Measurements from ENCODE around the gene TEX53.

DNA sequence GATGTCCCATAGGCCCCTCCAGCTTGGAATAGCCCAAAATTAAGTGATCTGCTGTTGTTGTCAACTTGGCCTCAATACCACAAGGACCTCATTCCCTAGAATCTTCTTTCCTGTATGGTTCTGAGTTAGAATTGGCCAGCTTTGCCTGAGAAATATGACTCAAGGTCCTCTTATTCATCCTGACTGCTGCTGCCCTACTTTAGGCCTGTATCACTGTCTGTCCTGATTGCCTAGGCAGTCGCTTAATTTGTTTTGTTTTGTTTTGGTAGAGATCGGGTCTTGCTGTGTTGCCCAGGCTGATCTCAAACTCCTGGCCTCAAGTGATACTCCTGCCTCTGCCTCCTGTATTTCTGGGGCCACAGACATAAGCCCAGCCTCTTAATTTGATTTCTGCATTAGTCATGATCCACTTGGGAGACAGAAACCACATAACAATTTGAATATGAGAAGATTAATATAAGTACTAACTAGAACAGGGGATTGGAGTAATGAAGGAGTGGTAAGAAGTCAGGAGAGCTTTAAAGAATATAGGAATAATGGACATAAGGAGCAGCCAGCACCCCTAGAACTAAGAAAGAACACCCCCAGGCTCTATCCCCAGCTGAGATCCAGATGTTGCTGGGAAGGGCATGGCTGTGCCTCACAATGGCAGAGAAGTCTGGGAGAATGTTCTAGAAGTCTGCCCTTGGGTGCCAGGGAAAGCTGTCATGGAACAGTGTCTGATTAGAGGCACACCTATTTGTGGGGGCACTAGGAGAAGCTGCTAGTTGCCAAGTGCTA lies 4.6 kb downstream of the TEX53 start:
- TF ChIP-seq, protein P1, sequence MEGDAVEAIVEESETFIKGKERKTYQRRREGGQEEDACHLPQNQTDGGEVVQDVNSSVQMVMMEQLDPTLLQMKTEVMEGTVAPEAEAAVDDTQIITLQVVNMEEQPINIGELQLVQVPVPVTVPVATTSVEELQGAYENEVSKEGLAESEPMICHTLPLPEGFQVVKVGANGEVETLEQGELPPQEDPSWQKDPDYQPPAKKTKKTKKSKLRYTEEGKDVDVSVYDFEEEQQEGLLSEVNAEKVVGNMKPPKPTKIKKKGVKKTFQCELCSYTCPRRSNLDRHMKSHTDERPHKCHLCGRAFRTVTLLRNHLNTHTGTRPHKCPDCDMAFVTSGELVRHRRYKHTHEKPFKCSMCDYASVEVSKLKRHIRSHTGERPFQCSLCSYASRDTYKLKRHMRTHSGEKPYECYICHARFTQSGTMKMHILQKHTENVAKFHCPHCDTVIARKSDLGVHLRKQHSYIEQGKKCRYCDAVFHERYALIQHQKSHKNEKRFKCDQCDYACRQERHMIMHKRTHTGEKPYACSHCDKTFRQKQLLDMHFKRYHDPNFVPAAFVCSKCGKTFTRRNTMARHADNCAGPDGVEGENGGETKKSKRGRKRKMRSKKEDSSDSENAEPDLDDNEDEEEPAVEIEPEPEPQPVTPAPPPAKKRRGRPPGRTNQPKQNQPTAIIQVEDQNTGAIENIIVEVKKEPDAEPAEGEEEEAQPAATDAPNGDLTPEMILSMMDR (IDR thresholded peaks at IDR 0.05) = no peak
- no peak for TF ChIP-seq POLR2A (IDR thresholded peaks at IDR 0.05)
